WTC11 (cell line): ENCODE data around the gene VEGFC.

ENCODE experiments used
- CTCF ChIP-seq: fragments of 200-600 bp; IDR thresholded peaks from 2 replicates; pipeline ENCODE4 v1.8.0; 2022; ENCODE audit warnings: antibody characterized with exemption
- FOXJ3 ChIP-seq: sonication (generic); formaldehyde crosslinking; IDR thresholded peaks from 2 replicates; pipeline ENCODE4 v1.9.0; 2021; ENCODE audit warnings: missing genetic modification reagents, mild to moderate bottlenecking, borderline replicate concordance
- IRF2 ChIP-seq: sonication (generic); formaldehyde crosslinking; IDR thresholded peaks from 2 replicates; pipeline ENCODE4 v1.8.0; 2022; ENCODE audit warnings: low read depth, missing genetic modification reagents, borderline replicate concordance
- PRDM15 ChIP-seq: sonication (generic); formaldehyde crosslinking; IDR thresholded peaks from 2 replicates; pipeline ENCODE4 v1.8.0; 2022; ENCODE audit warnings: missing genetic modification reagents
- ZNF138 ChIP-seq: sonication (generic); formaldehyde crosslinking; conservative IDR thresholded peaks from 2 replicates; pipeline ENCODE4 v1.8.1; 2022; ENCODE audit warnings: mild to moderate bottlenecking, moderate library complexity, missing genetic modification reagents

- no peak for TF ChIP-seq ZNF138
- TF ChIP-seq FOXJ3 (CRISPR knock-in tag), result no peak
- no peak for TF ChIP-seq PRDM15 (CRISPR knock-in tag)
- TF ChIP-seq CTCF, result no peak
- TF ChIP-seq IRF2 (CRISPR knock-in tag), result no peak
These were observed 71.3 kb downstream of the VEGFC start for GRCh38 chr4:176721459-176721858.
